Mucosa of rectum (tissue), 2 donors: ENCODE data around the gene LATS1.
"Not testable (repeated sequence)": the region's sequence is repeated elsewhere in the genome, so short reads cannot be mapped to it uniquely, and the experiment has no call there.

Experiments
- H3K27ac ChIP-seq, 2 donors: one replicate each; pipeline ENCODE4 v1.7.0; 2013; ENCODE audit warnings: inconsistent platforms in 2 of 2, low read depth in 2 of 2, low read length in 2 of 2
- H3K27me3 ChIP-seq, 2 donors: one replicate each; pipeline ENCODE4 v1.7.0; 2013; ENCODE audit warnings: low read length in 2 of 2; ENCODE audit not compliant: control insufficient read depth in 2 of 2, insufficient read depth in 2 of 2
- H3K36me3 ChIP-seq, 2 donors: one replicate each; pipeline ENCODE4 v1.7.0; 2013; ENCODE audit warnings: low read length in 2 of 2; ENCODE audit not compliant: control insufficient read depth in 2 of 2, insufficient read depth in 2 of 2
- H3K4me1 ChIP-seq, 2 donors: one replicate each; pipeline ENCODE4 v1.7.0; 2013; ENCODE audit warnings: low read length in 2 of 2, mild to moderate bottlenecking in 1 of 2; ENCODE audit not compliant: control insufficient read depth in 2 of 2, insufficient read depth in 2 of 2
- H3K4me3 ChIP-seq, 2 donors: one replicate each; pipeline ENCODE4 v1.7.0; 2013; ENCODE audit warnings: low read length in 2 of 2
- H3K9ac ChIP-seq, 2 donors: one replicate each; pipeline ENCODE4 v1.7.0; 2013; ENCODE audit warnings: low read length in 2 of 2, low read depth in 1 of 2, mild to moderate bottlenecking in 1 of 2
- H3K9me3 ChIP-seq, 2 donors: one replicate each; pipeline ENCODE4 v1.7.0; 2013; ENCODE audit warnings: low read length in 2 of 2; ENCODE audit not compliant: control insufficient read depth in 2 of 2
- donor health status: healthy.
- donor health status: Normal muscosa, but diverticular disease.

Gene LATS1

GRCh38 chr6:149717588-149718458 lies at the start of gene LATS1:
Gene LATS1 (minus strand): TSS chr6:149718101. CDS start chr6:149702126, 15,975 bp downstream.
- Histone ChIP-seq H3K4me3 (peak within 1 kb of the TSS; percentile 79 to 95), H3K27me3 (no peaks in the 10 kb centered on the region), H3K4me1 (peaks cover 5 to 18% of the 10 kb centered on the region in 2 donors), H3K9ac (peak within 1 kb of the TSS; percentile 94 to 97), H3K9me3 (no peaks in the 10 kb centered on the region), H3K27ac (peak within 1 kb of the TSS; percentile 96 to 98), H3K36me3 (no peaks in the 10 kb centered on the region)

GRCh38 chr6:149766156-149766769 lies 48.4 kb upstream of the LATS1 start:
- H3K4me3 ChIP-seq, result no peak overlapping the region
- H3K9ac ChIP-seq, result no peak overlapping the region
- peaks cover 0 to 8% of the 10 kb centered on the region in 2 donors for H3K36me3 ChIP-seq
- no peaks in the 10 kb centered on the region for H3K4me1 ChIP-seq
- no peaks in the 10 kb centered on the region for H3K27me3 ChIP-seq
- H3K9me3 ChIP-seq, result peaks cover 0 to 4% of the 10 kb centered on the region in 2 donors
- no peak overlapping the region for H3K27ac ChIP-seq

GRCh38 chr6:149763866-149764265 lies 46.0 kb upstream of the LATS1 start:
- no peak overlapping the region for H3K27ac ChIP-seq
- no peaks in the 10 kb centered on the region for H3K27me3 ChIP-seq
- no peaks in the 10 kb centered on the region for H3K4me1 ChIP-seq
- no peak overlapping the region for H3K4me3 ChIP-seq
- H3K9ac ChIP-seq, result no peak overlapping the region
- H3K36me3 ChIP-seq, result peaks cover 11 to 15% of the 10 kb centered on the region in 2 donors
- peaks cover 0 to 4% of the 10 kb centered on the region in 2 donors for H3K9me3 ChIP-seq

- Histone ChIP-seq H3K4me1 (no peaks in the 10 kb centered on the region), H3K27ac (no peak overlapping the region), H3K4me3 (no peak overlapping the region), H3K27me3 (no peaks in the 10 kb centered on the region), H3K36me3 (peaks cover 11% of the 10 kb centered on the region in 2 donors), H3K9me3 (peaks cover 0 to 4% of the 10 kb centered on the region in 2 donors), H3K9ac (no peak overlapping the region)
These were observed 43.5 kb upstream of the LATS1 start for GRCh38 chr6:149761438-149761837.

GRCh38 chr6:149756261-149756636 lies 38.3 kb upstream of the LATS1 start:
- Histone ChIP-seq H3K4me1 (peaks cover 0 to 8% of the 10 kb centered on the region in 2 donors), H3K27ac (no peak overlapping the region), H3K36me3 (peaks cover 6 to 11% of the 10 kb centered on the region in 2 donors), H3K9ac (no peak overlapping the region), H3K27me3 (no peaks in the 10 kb centered on the region), H3K9me3 (no peaks in the 10 kb centered on the region), H3K4me3 (no peak overlapping the region)

- H3K4me3 ChIP-seq, result no peak overlapping the region
- H3K27ac ChIP-seq, result peak overlapping the region in 1 of 2 donors; percentile 38
- H3K9me3 ChIP-seq, result no peaks in the 10 kb centered on the region
- peaks cover 6 to 7% of the 10 kb centered on the region in 2 donors for H3K36me3 ChIP-seq
- H3K4me1 ChIP-seq, result peaks cover 2 to 10% of the 10 kb centered on the region in 2 donors
- no peaks in the 10 kb centered on the region for H3K27me3 ChIP-seq
- H3K9ac ChIP-seq, result no peak overlapping the region
These were observed 37.7 kb upstream of the LATS1 start for GRCh38 chr6:149755300-149756260.

GRCh38 chr6:149754548-149754947 lies 36.6 kb upstream of the LATS1 start:
- Histone ChIP-seq H3K4me1 (peaks cover 6 to 15% of the 10 kb centered on the region in 2 donors), H3K9ac (no peak overlapping the region), H3K27ac (no peak overlapping the region), H3K27me3 (no peaks in the 10 kb centered on the region), H3K9me3 (no peaks in the 10 kb centered on the region), H3K4me3 (no peak overlapping the region), H3K36me3 (no peaks in the 10 kb centered on the region)

GRCh38 chr6:149753374-149753637 lies 35.4 kb upstream of the LATS1 start:
- not testable (repeated sequence) for H3K9me3 ChIP-seq, H3K27me3 ChIP-seq, H3K4me3 ChIP-seq, H3K27ac ChIP-seq, H3K9ac ChIP-seq, H3K36me3 ChIP-seq
- peaks cover 9 to 18% of the 10 kb centered on the region in 2 donors for H3K4me1 ChIP-seq

GRCh38 chr6:149752600-149753373 lies 34.9 kb upstream of the LATS1 start:
- H3K9ac ChIP-seq, result no peak overlapping the region
- H3K9me3 ChIP-seq, result no peaks in the 10 kb centered on the region
- H3K36me3 ChIP-seq, result no peaks in the 10 kb centered on the region
- no peak overlapping the region for H3K27ac ChIP-seq
- no peak overlapping the region for H3K4me3 ChIP-seq
- H3K27me3 ChIP-seq, result no peaks in the 10 kb centered on the region
- H3K4me1 ChIP-seq, result peaks cover 9 to 18% of the 10 kb centered on the region in 2 donors
